HG02623 (cell line): ENCODE data around the gene PRH1.

Experiments
- ATAC-seq: cut with Tn5 transposase; IDR thresholded peaks from one replicate; pipeline ENCODE4 v1.9.1; 2021; ENCODE audit warnings: moderate library complexity; ENCODE audit not compliant: unreplicated experiment

PRH1 gene

GRCh38 chr12:10847744-10848143, 36.3 kb downstream of the PRH1 start:
- ATAC-seq, result no peak

GRCh38 chr12:10842862-10843261, 41.2 kb downstream of the PRH1 start:
- no peak for ATAC-seq

GRCh38 chr12:10838461-10838860, 45.6 kb downstream of the PRH1 start:
- ATAC-seq, result no peak
